ENCODE measurements around the gene SLC2A11.

DNA sequence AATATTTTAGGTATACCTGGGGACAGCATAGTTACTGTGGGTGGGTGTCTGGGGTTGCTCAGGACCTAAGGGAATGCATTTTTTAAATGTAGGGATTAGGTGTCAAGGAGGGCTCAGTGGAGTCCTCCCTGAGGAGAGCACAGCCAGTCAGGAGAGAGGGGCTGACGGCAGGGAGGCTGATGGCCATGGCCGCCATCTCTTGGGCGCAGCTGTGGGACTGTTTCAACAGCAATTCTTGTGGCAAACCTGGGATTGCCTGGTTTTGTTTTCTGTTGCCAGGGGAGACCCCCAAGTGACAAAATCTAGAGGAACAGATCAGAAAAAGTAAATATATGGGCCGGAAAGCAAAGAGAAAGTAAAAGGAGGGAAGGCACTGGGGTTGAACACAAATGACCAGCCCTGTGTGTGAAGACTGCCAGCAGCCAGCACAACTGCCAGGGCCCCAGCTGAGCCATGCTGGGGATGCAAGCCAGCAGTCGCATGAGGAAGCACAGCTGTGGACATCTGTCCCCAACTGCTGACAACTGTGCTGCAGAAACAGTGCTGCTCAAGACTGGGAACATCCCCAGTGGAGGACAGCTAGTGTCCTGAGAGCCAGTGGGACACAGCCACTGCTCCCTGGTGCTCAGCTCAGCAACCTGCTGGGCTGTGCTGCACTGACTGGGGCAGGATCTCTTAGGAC, 47.0 kb downstream of the SLC2A11 start:
- TF ChIP-seq, protein P1, sequence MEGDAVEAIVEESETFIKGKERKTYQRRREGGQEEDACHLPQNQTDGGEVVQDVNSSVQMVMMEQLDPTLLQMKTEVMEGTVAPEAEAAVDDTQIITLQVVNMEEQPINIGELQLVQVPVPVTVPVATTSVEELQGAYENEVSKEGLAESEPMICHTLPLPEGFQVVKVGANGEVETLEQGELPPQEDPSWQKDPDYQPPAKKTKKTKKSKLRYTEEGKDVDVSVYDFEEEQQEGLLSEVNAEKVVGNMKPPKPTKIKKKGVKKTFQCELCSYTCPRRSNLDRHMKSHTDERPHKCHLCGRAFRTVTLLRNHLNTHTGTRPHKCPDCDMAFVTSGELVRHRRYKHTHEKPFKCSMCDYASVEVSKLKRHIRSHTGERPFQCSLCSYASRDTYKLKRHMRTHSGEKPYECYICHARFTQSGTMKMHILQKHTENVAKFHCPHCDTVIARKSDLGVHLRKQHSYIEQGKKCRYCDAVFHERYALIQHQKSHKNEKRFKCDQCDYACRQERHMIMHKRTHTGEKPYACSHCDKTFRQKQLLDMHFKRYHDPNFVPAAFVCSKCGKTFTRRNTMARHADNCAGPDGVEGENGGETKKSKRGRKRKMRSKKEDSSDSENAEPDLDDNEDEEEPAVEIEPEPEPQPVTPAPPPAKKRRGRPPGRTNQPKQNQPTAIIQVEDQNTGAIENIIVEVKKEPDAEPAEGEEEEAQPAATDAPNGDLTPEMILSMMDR (IDR thresholded peaks at IDR 0.05) = no peak
- TF ChIP-seq EP300 (IDR thresholded peaks at IDR 0.05) (no peak), POLR2A (IDR thresholded peaks at IDR 0.05) (no peak)
